Right atrium auricular region (tissue), 2 donors: ENCODE data around the gene CHST15. TPM values are rescaled to one million over a fixed set of nuclear protein-coding genes. Genes with fewer than 3 reads are reported as not detected.

Experiments
- DNase-seq: peaks from one replicate; pipeline ENCODE4 v3.0.0-alpha.2; 2019; ENCODE audit warnings: low spot score
- H3K27ac ChIP-seq, 2 donors: fragments of 200-600 bp; sonication (generic); 1 replicate in 1 of 2; 2 replicates in 1 of 2; pipeline ENCODE4 v1.5.1; 2016 to 2019
- H3K27me3 ChIP-seq, 2 donors: fragments of 200-600 bp; sonication (generic); one replicate each; pipeline versions ENCODE4 v1.5.1 to v1.6.0; 2017 to 2019
- H3K36me3 ChIP-seq: fragments of 200-600 bp; sonication (generic); one replicate; pipeline ENCODE4 v1.5.1; 2016
- H3K4me1 ChIP-seq, 2 donors: fragments of 200-600 bp; sonication (generic); one replicate each; pipeline versions ENCODE4 v1.5.1 to v1.6.0; 2017 to 2019
- H3K4me3 ChIP-seq, 2 donors: fragments of 200-600 bp; sonication (generic); 1 replicate in 1 of 2; 2 replicates in 1 of 2; pipeline ENCODE4 v1.5.1; 2017 to 2019; ENCODE audit warnings: mild to moderate bottlenecking in 1 of 2, moderate library complexity in 1 of 2
- H3K9me3 ChIP-seq, 2 donors: fragments of 200-600 bp; sonication (generic); one replicate each; pipeline ENCODE4 v1.5.1; 2019
- total RNA-seq, 2 donors: library from RNA; depleted of rRNA; stranded (reverse); fragments of >200 nt; gene quantifications; one replicate each; pipeline ENCODE4 v1.1.0, GENCODE V29; 2016
- TF ChIP-seq, protein P1 (sequence below), 2 donors: fragments of 200-600 bp; sonication (generic); IDR thresholded peaks; one replicate each; pipeline ENCODE4 v1.5.1; 2019; ENCODE audit warnings: antibody characterized with exemption in 2 of 2

CHST15 gene
- total RNA-seq, 2 donors from 2014 or later: 7.0 to 14.2 TPM

GRCh38 chr10:124004663-124005004, 88.8 kb downstream of the CHST15 start:
- H3K9me3 ChIP-seq: no peaks in the 10 kb centered on the region
- no peak for DNase-seq
- TF ChIP-seq, protein P1, sequence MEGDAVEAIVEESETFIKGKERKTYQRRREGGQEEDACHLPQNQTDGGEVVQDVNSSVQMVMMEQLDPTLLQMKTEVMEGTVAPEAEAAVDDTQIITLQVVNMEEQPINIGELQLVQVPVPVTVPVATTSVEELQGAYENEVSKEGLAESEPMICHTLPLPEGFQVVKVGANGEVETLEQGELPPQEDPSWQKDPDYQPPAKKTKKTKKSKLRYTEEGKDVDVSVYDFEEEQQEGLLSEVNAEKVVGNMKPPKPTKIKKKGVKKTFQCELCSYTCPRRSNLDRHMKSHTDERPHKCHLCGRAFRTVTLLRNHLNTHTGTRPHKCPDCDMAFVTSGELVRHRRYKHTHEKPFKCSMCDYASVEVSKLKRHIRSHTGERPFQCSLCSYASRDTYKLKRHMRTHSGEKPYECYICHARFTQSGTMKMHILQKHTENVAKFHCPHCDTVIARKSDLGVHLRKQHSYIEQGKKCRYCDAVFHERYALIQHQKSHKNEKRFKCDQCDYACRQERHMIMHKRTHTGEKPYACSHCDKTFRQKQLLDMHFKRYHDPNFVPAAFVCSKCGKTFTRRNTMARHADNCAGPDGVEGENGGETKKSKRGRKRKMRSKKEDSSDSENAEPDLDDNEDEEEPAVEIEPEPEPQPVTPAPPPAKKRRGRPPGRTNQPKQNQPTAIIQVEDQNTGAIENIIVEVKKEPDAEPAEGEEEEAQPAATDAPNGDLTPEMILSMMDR (IDR thresholded peaks at IDR 0.05): no peak
- H3K36me3 ChIP-seq: no peaks in the 10 kb centered on the region
- H3K27ac ChIP-seq: no peak overlapping the region
- no peaks in the 10 kb centered on the region for H3K27me3 ChIP-seq
- H3K4me3 ChIP-seq: no peak overlapping the region
- no peaks in the 10 kb centered on the region for H3K4me1 ChIP-seq

GRCh38 chr10:124003871-124004662, 89.3 kb downstream of the CHST15 start:
- H3K4me1 ChIP-seq: no peaks in the 10 kb centered on the region
- H3K36me3 ChIP-seq: no peaks in the 10 kb centered on the region
- H3K27ac ChIP-seq: no peak overlapping the region
- H3K4me3 ChIP-seq: no peak overlapping the region
- H3K9me3 ChIP-seq: no peaks in the 10 kb centered on the region
- TF ChIP-seq, protein P1 (IDR thresholded peaks at IDR 0.05): no peak
- DNase-seq: peak; percentile 36
- H3K27me3 ChIP-seq: no peaks in the 10 kb centered on the region

DNA sequence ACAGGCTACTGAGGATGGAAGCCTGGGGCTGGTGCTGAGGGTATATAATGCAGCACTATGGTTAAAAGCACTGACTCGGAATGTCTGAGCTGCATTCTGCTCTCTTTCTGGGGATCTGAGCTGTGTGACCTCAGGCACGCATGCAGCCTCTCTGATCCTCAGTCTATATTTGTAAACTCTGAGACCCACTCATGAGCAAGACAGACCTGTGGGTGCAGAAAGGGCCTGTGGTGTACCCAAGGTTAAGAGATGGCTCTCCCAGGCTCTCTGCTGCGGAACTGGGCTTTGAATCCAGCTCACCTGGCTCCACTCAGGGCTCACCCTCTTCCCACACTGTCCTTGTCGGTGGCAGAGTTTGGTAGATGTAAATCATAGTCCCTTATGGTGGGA, 89.9 kb downstream of the CHST15 start:
- TF ChIP-seq, protein P1 (IDR thresholded peaks at IDR 0.05): no peak
- peak; percentile 13 for DNase-seq

DNA sequence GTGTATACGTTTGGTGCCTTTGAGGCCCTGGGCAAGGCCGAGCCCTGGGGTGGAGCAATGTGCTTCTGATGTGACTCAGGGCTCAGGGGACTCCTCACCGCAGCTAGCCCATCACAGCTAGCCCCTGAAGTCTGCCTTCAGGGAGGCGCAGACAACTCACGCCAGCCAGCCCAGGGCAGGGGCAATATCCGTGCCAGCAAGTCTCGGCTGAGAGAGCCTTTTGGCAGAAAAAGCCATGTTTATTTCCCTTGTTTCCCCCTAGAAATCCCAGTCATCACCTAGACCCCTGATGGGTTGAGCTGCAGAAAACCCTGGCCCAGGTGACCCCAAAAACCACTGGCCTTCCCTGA, 90.4 kb downstream of the CHST15 start:
- H3K27me3 ChIP-seq: no peaks in the 10 kb centered on the region
- TF ChIP-seq, protein P1 (IDR thresholded peaks at IDR 0.05): no peak
- H3K4me3 ChIP-seq: no peak overlapping the region
- H3K36me3 ChIP-seq: no peaks in the 10 kb centered on the region
- no peak overlapping the region for H3K27ac ChIP-seq
- no peaks in the 10 kb centered on the region for H3K9me3 ChIP-seq
- no peaks in the 10 kb centered on the region for H3K4me1 ChIP-seq
- peak; percentile 46 for DNase-seq

More for the DNA sequence above, 89.9 kb downstream of the CHST15 start:
- H3K9me3 ChIP-seq: no peaks in the 10 kb centered on the region
- no peak overlapping the region for H3K27ac ChIP-seq
- no peaks in the 10 kb centered on the region for H3K36me3 ChIP-seq
- H3K4me3 ChIP-seq: no peak overlapping the region
- no peaks in the 10 kb centered on the region for H3K27me3 ChIP-seq
- no peaks in the 10 kb centered on the region for H3K4me1 ChIP-seq

DNA sequence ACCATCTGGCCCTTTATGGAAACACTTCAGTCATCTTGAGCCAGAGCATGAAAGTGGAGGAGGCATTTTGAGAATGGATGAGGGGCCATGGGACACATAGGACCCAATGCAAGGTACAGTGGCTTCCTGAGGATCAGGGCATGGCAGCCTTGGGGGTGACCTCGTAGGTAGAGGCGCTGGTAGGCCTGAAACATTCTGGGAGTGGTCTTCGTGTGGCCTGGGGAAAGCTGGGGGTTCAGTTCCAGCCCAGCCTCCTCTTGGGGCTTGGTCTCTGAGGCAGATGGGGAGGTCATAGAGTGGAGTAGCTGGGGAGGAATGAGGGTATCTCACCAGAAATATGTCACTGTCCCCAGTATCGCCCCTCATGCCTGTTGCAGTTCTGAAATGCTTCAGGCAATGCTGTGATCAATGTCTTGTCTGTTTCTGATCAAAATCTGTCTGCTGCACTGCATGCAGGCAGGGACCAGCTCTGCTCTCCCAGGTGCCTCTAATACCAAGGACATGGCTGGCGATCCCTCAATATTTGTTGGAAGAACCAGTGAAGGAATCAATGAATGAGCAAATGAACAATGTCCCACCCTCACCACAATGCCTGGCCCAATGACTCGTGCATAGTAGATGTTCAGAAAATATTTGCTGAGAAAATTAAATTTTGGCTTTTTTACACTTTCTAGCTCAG, 90.9 kb downstream of the CHST15 start:
- Histone ChIP-seq H3K27ac (no peak overlapping the region), H3K9me3 (no peaks in the 10 kb centered on the region), H3K4me3 (no peak overlapping the region), H3K36me3 (no peaks in the 10 kb centered on the region), H3K4me1 (no peaks in the 10 kb centered on the region), H3K27me3 (no peaks in the 10 kb centered on the region)
- DNase-seq: peak; percentile 53
- TF ChIP-seq, protein P1 (IDR thresholded peaks at IDR 0.05): no peak
